PC-3 (cell line): ENCODE results near the gene IL9. TPM values are rescaled to one million over a fixed set of nuclear protein-coding genes. Genes with fewer than 3 reads are reported as not detected.

Source experiments
- ATAC-seq: fragments of 200-7000 bp; cut with Tn5 transposase; 2 replicates; pipeline ENCODE4 v1.9.1; 2020; ENCODE audit warnings: mild to moderate bottlenecking, moderate library complexity
- BruUV-seq: library from RNA; stranded (reverse); fragments of 400-500 nt; replicated peaks from 2 replicates; lab custom pipeline; 2021; lab: Mats Ljungman, UMichigan
- CTCF ChIA-PET: fragments of 300-600 bp; sonication (Branson Sonifier 250); formaldehyde crosslinking; loops from one replicate; lab custom pipeline; 2022; ENCODE audit warnings: antibody characterized with exemption; lab: Charles Lee
- POLR2A ChIA-PET: fragments of 300-600 bp; sonication (Branson Sonifier 250); formaldehyde crosslinking; loops from one replicate; lab custom pipeline; 2022; ENCODE audit warnings: antibody characterized with exemption; ENCODE audit not compliant: unreplicated experiment; lab: Charles Lee
- DNase-seq: peaks from one replicate; pipeline ENCODE4 v3.0.0-alpha.2; 2015
- H2AFZ ChIP-seq: fragments of 300-600 bp; sonication (generic); 2 replicates; pipeline ENCODE4 v1.6.0; 2016; ENCODE audit warnings: antibody characterized with exemption, low read length
- H3F3A ChIP-seq: fragments of 300-600 bp; sonication (generic); one replicate; pipeline ENCODE4 v1.6.0; 2017; ENCODE audit warnings: antibody characterized with exemption, low read length, control low read depth, mild to moderate bottlenecking; ENCODE audit not compliant: unreplicated experiment
- H3K27ac ChIP-seq: fragments of 300-600 bp; sonication (generic); 2 replicates; pipeline ENCODE4 v1.5.1; 2016; ENCODE audit warnings: mild to moderate bottlenecking, low read length
- H3K27me3 ChIP-seq: fragments of 300-600 bp; sonication (generic); 2 replicates; pipeline ENCODE4 v1.6.1; 2016; ENCODE audit warnings: low read length, mixed read lengths
- H3K36me3 ChIP-seq: fragments of 300-600 bp; sonication (generic); 2 replicates; pipeline ENCODE4 v1.6.1; 2016; ENCODE audit warnings: low read depth, mixed run types, low read length, mixed read lengths
- H3K4me1 ChIP-seq: fragments of 300-600 bp; sonication (generic); 2 replicates; pipeline ENCODE4 v1.5.1; 2016; ENCODE audit warnings: low read length; ENCODE audit not compliant: insufficient read depth
- H3K4me2 ChIP-seq: fragments of 300-600 bp; sonication (generic); 2 replicates; pipeline ENCODE4 v1.6.0; 2016; ENCODE audit warnings: low read length
- H3K4me3 ChIP-seq: fragments of 300-600 bp; sonication (generic); 2 replicates; pipeline ENCODE4 v1.5.1; 2016; ENCODE audit warnings: mild to moderate bottlenecking, low read length, mixed read lengths
- H3K79me2 ChIP-seq: fragments of 300-600 bp; sonication (generic); 2 replicates; pipeline ENCODE4 v1.6.1; 2017; ENCODE audit warnings: low read length, mixed read lengths
- H3K9ac ChIP-seq: fragments of 300-600 bp; sonication (generic); 2 replicates; pipeline ENCODE4 v1.6.0; 2016; ENCODE audit warnings: mild to moderate bottlenecking, low read length
- H3K9me2 ChIP-seq: fragments of 300-600 bp; sonication (generic); replicated peaks from 2 replicates; pipeline ENCODE4 v1.6.1; 2016; ENCODE audit warnings: mixed run types, low read length, mixed read lengths
- H3K9me3 ChIP-seq: fragments of 300-600 bp; sonication (generic); 2 replicates; pipeline ENCODE4 v1.6.1; 2016; ENCODE audit warnings: low read length, mixed read lengths
- H4K20me1 ChIP-seq: fragments of 300-600 bp; sonication (generic); 2 replicates; pipeline ENCODE4 v1.6.1; 2016; ENCODE audit warnings: low read length, mixed read lengths
- CTCF ChIP-seq: fragments of 300-600 bp; sonication (generic); conservative IDR thresholded peaks from 2 replicates; pipeline ENCODE4 v1.5.1; 2017; ENCODE audit warnings: antibody characterized with exemption, low read depth, mild to moderate bottlenecking, low read length
- EZH2 ChIP-seq: fragments of 300-600 bp; sonication (generic); IDR thresholded peaks from one replicate; pipeline ENCODE4 v1.6.1; 2017; ENCODE audit warnings: antibody characterized with exemption, mild to moderate bottlenecking, low read length; ENCODE audit not compliant: unreplicated experiment
- EZH2phosphoT487 ChIP-seq: fragments of 300-600 bp; sonication (generic); IDR thresholded peaks from 2 replicates; pipeline ENCODE4 v1.6.1; 2018; ENCODE audit warnings: mild to moderate bottlenecking, antibody characterized with exemption, low read length, borderline replicate concordance
- intact Hi-C: fragments of 100-400 bp; cut with micrococcal nuclease; formaldehyde crosslinking; loops from 2 replicates; pipeline ENCODE4 v1.9.0; 2023
- total RNA-seq: library from RNA; depleted of rRNA; stranded (reverse); fragments of >200 nt; gene quantifications from 2 replicates; pipeline ENCODE4 v1.2.3, GENCODE V29; 2014

IL9 gene
- total RNA-seq, 1 experiment from 2014 or later: not detected

- no peak overlapping the region for H2AFZ ChIP-seq
- no peaks in the 10 kb centered on the region for H3K36me3 ChIP-seq
- DNase-seq (no peak), ATAC-seq (no peak)
- no peaks in the 10 kb centered on the region for H3F3A ChIP-seq
- H3K79me2 ChIP-seq: no peaks in the 10 kb centered on the region
- no peaks in the 10 kb centered on the region for H4K20me1 ChIP-seq
- ChIA-PET CTCF (no interaction called here), POLR2A (no interaction called here)
- H3K9me3 ChIP-seq: no peaks in the 10 kb centered on the region
- intact Hi-C loops: no loop called here
- no peak overlapping the region for H3K4me3 ChIP-seq
- no TSS peak for BruUV-seq
- H3K4me2 ChIP-seq: no peak overlapping the region
- peaks cover 10% of the 10 kb centered on the region for H3K4me1 ChIP-seq
- no peak overlapping the region for H3K27ac ChIP-seq
- H3K9me2 ChIP-seq: no peaks in the 10 kb centered on the region
- no peak for TF ChIP-seq EZH2
- TF ChIP-seq EZH2phosphoT487: no peak
- no peak for TF ChIP-seq CTCF
- H3K27me3 ChIP-seq: no peaks in the 10 kb centered on the region
- no peak overlapping the region for H3K9ac ChIP-seq
Measured at GRCh38 chr5:135877570-135878155, 18.0 kb downstream of the IL9 start.

DNA sequence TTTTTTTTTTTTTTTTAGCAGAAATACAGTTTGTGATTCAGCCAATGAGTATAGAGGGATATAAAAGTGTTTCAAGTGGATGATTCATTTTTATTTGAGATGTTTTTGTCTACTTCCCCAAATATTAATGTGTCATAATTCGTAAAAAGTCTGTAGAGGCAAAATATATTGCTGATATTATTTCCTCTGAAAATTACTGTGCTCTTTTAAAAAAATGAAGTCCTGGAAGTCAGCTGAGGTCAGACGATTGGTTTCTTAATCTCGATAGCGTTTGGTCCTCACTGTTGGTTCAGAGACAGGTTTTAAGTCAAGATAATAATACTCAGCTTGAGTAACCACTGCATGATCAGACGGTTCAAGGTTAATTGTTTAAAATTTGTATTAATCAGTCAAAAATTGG lies 19.5 kb downstream of the IL9 start:
- no peak for TF ChIP-seq CTCF
- no peak for TF ChIP-seq EZH2
- no peak for TF ChIP-seq EZH2phosphoT487
- Histone ChIP-seq H3K4me3 (no peak overlapping the region), H3K27me3 (no peaks in the 10 kb centered on the region), H3K9me2 (no peaks in the 10 kb centered on the region), H3K9ac (no peak overlapping the region), H2AFZ (no peak overlapping the region), H3F3A (no peaks in the 10 kb centered on the region), H3K27ac (no peak overlapping the region), H3K36me3 (no peaks in the 10 kb centered on the region), H3K9me3 (no peaks in the 10 kb centered on the region), H3K4me1 (peaks cover 6% of the 10 kb centered on the region), H3K79me2 (no peaks in the 10 kb centered on the region), H3K4me2 (no peak overlapping the region), H4K20me1 (no peaks in the 10 kb centered on the region)
- POLR2A ChIA-PET: no interaction called here
- DNase-seq (no peak), ATAC-seq (no peak)
- CTCF ChIA-PET: no interaction called here
- intact Hi-C loops: no loop called here
- no TSS peak for BruUV-seq

DNA sequence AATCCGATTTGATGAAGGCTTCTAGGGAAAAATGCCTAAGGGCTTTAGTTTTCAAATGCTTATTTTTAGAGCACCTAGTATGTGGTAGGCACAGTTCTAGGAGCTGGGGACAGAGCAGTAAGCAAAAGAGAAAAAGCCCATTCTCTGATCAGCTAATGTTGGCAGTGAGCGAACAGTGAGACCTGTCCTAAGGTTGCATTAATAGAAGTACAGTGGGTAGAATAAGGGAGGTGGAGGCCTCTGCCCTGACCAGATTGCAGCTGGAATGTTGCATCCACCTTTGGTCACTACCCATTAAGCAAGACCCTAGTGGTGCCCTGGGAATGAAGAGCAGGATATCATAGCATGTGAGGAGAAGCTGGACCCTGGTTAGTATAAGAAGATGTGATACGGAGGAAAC lies 20.1 kb downstream of the IL9 start:
- POLR2A ChIA-PET: no interaction called here

More for the DNA sequence above, 20.1 kb downstream of the IL9 start:
- Histone ChIP-seq H3K27me3 (no peaks in the 10 kb centered on the region), H3K79me2 (no peaks in the 10 kb centered on the region), H3K36me3 (no peaks in the 10 kb centered on the region), H2AFZ (no peak overlapping the region), H3K9me3 (no peaks in the 10 kb centered on the region), H3F3A (no peaks in the 10 kb centered on the region), H3K27ac (no peak overlapping the region), H3K4me1 (0 out of 2 replicates have a peak, but pooled peaks cover 1% of the 10 kb centered on the region), H3K9me2 (no peaks in the 10 kb centered on the region), H3K9ac (no peak overlapping the region), H4K20me1 (no peaks in the 10 kb centered on the region), H3K4me2 (no peak overlapping the region), H3K4me3 (no peak overlapping the region)
- DNase-seq (no peak), ATAC-seq (no peak)
- CTCF ChIA-PET: no interaction called here
- TF ChIP-seq EZH2 (no peak), CTCF (no peak), EZH2phosphoT487 (no peak)
- no TSS peak for BruUV-seq
- intact Hi-C loops: no loop called here
